ENCODE measurements around the gene HABP4.

- no peak for TF ChIP-seq CTCF (IDR thresholded peaks at IDR 0.05)
- TF ChIP-seq KDM1A (IDR thresholded peaks at IDR 0.05; ENCODE audit: low read depth) = no peak
- no peak for TF ChIP-seq BHLHE40 (IDR thresholded peaks at IDR 0.05; ENCODE audit: low read depth, low read length)
- TF ChIP-seq, protein P1, sequence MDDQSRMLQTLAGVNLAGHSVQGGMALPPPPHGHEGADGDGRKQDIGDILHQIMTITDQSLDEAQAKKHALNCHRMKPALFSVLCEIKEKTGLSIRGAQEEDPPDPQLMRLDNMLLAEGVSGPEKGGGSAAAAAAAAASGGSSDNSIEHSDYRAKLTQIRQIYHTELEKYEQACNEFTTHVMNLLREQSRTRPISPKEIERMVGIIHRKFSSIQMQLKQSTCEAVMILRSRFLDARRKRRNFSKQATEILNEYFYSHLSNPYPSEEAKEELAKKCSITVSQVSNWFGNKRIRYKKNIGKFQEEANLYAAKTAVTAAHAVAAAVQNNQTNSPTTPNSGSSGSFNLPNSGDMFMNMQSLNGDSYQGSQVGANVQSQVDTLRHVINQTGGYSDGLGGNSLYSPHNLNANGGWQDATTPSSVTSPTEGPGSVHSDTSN (IDR thresholded peaks at IDR 0.05) = no peak
- TF ChIP-seq, protein P2, sequence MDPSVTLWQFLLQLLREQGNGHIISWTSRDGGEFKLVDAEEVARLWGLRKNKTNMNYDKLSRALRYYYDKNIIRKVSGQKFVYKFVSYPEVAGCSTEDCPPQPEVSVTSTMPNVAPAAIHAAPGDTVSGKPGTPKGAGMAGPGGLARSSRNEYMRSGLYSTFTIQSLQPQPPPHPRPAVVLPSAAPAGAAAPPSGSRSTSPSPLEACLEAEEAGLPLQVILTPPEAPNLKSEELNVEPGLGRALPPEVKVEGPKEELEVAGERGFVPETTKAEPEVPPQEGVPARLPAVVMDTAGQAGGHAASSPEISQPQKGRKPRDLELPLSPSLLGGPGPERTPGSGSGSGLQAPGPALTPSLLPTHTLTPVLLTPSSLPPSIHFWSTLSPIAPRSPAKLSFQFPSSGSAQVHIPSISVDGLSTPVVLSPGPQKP (IDR thresholded peaks at IDR 0.05; ENCODE audit: low read depth, low read length) = no peak
- no peak for TF ChIP-seq TFCP2L1 (CRISPR knock-in tag; IDR thresholded peaks at IDR 0.05)
- TF ChIP-seq POLR2A (IDR thresholded peaks at IDR 0.05; ENCODE audit: low read length) = no peak
- TF ChIP-seq RNF2 (IDR thresholded peaks at IDR 0.05; ENCODE audit: borderline replicate concordance, low read depth) = no peak
- TF ChIP-seq CBX8 (IDR thresholded peaks at IDR 0.05) = no peak
- TF ChIP-seq, protein P3, sequence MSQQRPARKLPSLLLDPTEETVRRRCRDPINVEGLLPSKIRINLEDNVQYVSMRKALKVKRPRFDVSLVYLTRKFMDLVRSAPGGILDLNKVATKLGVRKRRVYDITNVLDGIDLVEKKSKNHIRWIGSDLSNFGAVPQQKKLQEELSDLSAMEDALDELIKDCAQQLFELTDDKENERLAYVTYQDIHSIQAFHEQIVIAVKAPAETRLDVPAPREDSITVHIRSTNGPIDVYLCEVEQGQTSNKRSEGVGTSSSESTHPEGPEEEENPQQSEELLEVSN (IDR thresholded peaks at IDR 0.05; ENCODE audit: borderline replicate concordance, low read depth) = no peak
- TF ChIP-seq EP300 (IDR thresholded peaks at IDR 0.05) = no peak
Observed at GRCh38 chr9:96429732-96430131, 20.2 kb upstream of the HABP4 start.

Measured in A549 (cell line).